GM21447 (cell line): ENCODE data around the gene POU3F1.

ENCODE experiments used
- ATAC-seq: cut with Tn5 transposase; IDR thresholded peaks from one replicate; pipeline ENCODE4 v1.9.1; 2021; ENCODE audit not compliant: unreplicated experiment

The POU3F1 gene

DNA sequence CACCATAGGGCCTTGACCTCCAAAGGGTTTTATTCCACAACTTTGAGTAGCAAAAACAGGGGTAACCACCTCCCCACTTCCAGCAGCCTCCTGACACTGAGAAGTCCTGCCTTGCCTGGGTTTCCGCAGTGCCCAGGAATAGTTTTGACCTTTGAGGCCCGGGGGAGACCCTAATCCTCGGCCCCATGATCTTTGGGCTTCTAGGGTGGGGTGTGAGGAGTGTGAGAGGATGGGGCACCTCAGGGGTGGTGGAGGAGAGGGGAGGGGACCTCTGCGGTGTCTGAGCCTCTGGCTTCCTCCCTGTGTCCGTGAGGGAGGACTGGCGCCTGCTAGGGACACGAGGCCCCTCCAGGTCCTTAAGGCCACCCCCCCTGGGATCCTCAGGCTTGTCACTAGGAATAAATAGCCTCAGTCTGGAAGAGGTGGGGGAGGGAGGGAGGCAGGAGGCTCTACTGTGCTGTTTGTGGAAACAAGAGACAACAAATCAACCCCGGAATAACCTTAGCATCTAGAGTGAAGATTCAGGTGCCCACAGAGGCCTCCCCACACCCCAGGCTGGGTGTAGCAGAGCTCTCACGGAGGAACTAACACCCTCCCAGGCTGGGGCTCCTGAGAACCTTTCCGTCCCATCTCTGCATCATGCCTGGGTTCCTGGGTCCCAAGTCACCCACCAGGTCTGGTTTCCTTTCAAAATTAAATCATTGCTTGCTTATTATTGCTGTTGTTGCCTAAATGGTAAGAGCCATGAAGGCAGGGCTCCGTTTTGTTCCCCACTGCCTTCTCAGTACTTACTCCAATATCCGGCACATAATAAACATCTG, 40.4 kb downstream of the POU3F1 start:
- no peak for ATAC-seq

GRCh38 chr1:38005195-38006007, 41.2 kb downstream of the POU3F1 start, which contains the start of gene FHL3:
FHL3 (minus strand) TSS chr1:38005514; CDS start chr1:37999412, 6,102 bp downstream.
- no peak for ATAC-seq

GRCh38 chr1:38004284-38005108, 42.1 kb downstream of the POU3F1 start:
- no peak for ATAC-seq

- ATAC-seq, result no peak
These were observed 43.0 kb downstream of the POU3F1 start for GRCh38 chr1:38003261-38004250.

DNA sequence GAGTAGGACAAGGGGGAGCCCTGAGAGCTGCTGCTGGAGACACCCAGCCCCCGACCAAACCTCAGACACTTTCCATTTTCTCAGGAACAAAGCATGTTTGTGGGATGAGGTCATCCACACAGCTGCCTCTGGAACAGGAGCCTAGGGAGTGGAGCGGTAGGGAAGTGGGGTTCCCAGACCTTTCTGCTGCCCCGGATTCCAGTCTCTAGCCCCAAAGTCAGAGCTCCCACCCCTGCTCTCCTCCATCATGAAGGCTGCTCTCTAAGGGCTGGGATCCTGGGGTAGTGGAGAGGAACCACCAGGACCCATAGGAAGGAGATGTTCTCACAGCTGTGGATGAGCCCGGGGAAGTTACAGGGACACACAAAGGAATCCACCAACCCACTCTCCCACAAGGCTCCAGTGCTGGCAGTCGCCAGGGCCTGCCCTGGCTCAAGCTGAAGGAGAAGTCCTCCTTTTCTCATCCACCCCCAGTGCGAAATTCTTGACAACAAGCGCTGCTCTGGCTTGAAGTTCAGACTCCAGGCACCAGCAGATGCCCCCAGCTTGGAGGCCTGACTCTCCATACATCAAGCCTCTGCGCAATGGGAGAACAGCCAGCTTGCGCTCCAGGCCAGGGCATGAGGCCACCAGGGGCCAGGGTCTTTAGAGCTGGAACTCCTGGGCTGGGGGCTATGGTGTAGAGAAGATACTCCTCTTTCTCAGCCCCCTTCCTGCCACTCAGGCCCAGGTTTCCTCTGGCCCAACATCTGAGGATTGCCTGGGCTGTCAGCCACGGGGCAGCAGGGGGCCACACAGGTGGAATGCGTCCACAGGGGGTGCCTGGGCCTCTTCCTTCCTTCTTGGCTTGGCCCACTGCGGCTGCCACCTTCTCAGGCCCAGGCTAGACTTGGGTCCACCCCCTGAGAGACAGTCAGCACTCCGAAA, 45.8 kb downstream of the POU3F1 start:
- no peak for ATAC-seq

DNA sequence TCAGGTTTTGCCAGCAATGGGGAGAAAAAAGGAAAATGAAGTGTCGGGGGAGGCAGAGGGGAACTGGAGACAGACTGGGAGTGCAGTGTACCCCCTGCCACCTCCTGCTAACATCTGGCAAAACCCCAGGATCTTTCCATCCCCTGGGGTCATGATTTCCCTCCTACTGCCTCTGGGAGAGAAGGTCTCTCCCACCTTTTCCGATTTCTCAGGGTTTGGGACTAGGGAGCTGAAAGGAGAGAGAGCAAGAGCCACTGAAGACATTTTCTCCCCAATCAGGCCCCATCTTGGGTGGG, 46.4 kb downstream of the POU3F1 start:
- ATAC-seq, result no peak

- ATAC-seq, result no peak
These were observed 47.0 kb downstream of the POU3F1 start for GRCh38 chr1:37999430-38000232.

DNA sequence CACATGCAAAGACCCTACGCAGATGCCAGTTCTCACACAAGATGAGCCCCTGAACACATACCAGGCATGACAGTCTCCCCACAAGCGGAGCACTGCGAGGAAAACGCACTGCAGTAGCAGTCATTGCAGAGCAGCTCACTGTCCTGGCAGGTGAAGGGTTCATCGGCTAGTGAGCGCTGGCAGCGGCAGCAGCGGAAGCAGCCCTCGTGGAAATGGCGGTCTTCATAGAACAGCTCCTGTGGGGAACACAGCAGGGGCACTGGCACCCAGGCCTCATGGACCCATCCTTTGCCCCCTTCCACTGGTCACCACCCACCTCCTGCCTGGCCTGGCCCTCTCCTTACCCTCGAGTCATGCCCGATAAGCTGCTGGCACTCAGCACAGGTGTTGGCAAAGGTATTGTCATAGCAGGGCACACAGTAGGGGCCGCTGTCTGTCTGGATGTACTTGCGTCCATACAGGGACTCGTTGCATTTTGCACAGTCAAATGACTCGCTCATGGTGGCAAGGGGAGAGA, 47.6 kb downstream of the POU3F1 start:
- no peak for ATAC-seq

DNA sequence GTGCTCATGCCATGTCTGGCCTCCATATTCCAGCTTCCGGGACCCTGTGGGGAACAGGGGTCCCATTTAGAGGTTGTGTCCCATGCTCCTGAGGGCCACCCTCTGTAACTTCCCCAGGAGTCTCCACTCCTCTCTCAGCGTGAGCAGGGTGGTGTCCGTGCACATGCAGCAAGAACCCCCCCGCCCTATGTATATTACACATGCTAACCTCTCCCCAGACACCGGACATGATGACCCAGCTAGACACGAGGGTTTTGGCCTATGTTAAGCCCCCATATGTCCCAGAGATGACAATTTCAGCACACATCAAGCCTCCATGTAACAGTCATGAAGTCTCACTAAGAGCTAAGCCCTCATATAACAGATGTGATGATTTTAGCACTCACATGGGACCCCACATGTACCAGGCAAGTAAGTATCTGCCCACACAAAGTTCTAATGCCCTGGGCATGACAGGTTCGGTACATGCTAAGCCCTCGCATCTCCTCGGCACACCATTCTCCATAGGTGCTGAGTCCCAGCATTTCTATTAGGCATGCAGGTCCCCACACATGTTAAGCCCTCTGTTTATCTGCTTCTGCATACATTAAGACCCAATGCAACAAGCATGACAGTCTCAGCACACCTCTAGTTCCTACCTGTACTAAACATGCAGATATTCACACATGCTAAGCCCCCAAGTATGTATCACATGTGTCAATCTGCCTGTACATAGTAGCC, 48.3 kb downstream of the POU3F1 start:
- ATAC-seq, result no peak

GRCh38 chr1:37997256-37998088, 49.1 kb downstream of the POU3F1 start:
- no peak for ATAC-seq

GRCh38 chr1:37995751-37996345, 50.7 kb downstream of the POU3F1 start:
- ATAC-seq, result no peak

DNA sequence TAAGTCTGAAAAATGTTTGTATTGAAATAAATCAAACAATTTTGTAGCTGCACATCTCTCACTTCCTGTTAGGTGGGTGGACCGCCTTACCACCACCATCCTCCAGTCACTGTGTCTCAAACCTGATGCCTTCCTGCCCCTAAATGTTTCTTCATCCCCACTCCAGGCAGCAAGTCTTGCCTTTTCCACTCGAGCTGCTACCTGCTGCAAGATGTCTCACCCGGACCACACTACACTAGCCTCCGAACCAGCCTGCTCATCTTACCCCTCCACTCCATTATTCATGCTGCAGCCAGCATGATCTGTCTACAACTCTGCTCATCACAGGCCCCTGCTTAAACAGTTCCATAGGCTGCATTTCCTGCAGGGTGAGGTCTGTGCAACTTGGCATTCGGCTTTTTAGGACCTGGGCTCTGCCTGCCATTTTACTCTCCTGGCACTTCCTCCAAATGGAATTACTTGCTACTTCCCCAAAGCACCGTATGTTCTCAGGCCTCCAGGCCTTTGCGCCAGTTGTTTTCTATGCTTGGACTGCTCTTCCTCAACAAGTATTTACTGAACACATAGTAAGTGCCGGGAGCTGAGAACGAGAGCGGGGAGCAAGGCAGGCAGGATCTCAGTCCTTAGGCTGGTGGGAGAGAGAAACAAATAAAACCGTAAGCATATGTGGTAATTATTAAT, 51.6 kb downstream of the POU3F1 start:
- ATAC-seq, result no peak
